ENCODE measurements around the gene NRG3.

GRCh38 chr10:82211346-82211745 is 336.4 kb downstream of the NRG3 start:
- TF ChIP-seq POLR2A (IDR thresholded peaks at IDR 0.05; ENCODE audit: low read depth, low read length) (no peak), TAF1 (IDR thresholded peaks at IDR 0.05; ENCODE audit: borderline replicate concordance, low read depth, low read length) (no peak)

Data from GM12892 (cell line).